Measurements from ENCODE around the gene ADGRA3. TPM values are rescaled to one million over a fixed set of nuclear protein-coding genes. Genes with fewer than 3 reads are reported as not detected.

The ADGRA3 gene
- total and polyA plus RNA-seq, 2 experiments from 2014 or later, result 16.2 to 73.9 TPM

DNA sequence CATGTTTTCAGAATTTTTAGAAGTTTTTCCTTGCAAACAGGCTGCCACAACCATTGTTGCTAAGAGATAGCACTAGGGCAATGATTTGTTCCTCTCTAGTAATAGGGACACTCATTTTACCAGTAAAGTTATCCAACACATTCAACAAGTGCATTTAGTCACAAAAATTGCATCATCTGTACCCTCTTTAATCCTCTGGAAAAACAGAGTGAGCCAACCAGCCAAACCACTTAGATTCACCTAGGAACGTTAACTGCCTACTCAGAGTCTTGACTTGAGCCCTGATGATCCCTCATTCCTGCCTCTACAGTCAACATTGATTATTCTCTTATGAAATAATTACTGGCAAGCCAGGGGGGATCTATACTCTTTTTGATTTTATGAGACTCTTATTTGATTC, 17.0 kb upstream of the ADGRA3 start:
- H3K27me3 Mint-ChIP-seq (ENCODE audit: insufficient read depth, low read depth, poor library complexity), result no peaks in the 10 kb centered on the region
- no peak for ATAC-seq
- H3K9me3 Mint-ChIP-seq, result peaks cover 43% of the 10 kb centered on the region
- peaks cover 20% of the 10 kb centered on the region for H3K36me3 Mint-ChIP-seq (ENCODE audit: low read depth)
- H3K4me3 Mint-ChIP-seq, result no peak overlapping the region
- Histone ChIP-seq H3K9me2 (ENCODE audit: insufficient read depth) (peaks cover 13% of the 10 kb centered on the region; the same call in 1 of the 2 replicates), H3K36me3 (ENCODE audit: insufficient read depth) (no peaks in the 10 kb centered on the region), H3F3A (replicated peaks; ENCODE audit: low read depth) (no peaks in the 10 kb centered on the region), H3K4me2 (no peak overlapping the region), H3K79me2 (replicated peaks; ENCODE audit: insufficient read depth) (no peaks in the 10 kb centered on the region), H3K27me3 (ENCODE audit: insufficient read depth) (no peaks in the 10 kb centered on the region), H3K4me3 (no peak overlapping the region), H2AFZ (no peak overlapping the region), H3K27ac (ENCODE audit: low read depth) (no peak overlapping the region), H4K20me1 (replicated peaks; ENCODE audit: insufficient read depth) (no peaks in the 10 kb centered on the region), H3K4me1 (ENCODE audit: insufficient read depth) (no peaks in the 10 kb centered on the region)
- H3K4me1 Mint-ChIP-seq, result no peaks in the 10 kb centered on the region; the same call in 2 of the 3 replicates
- no peak for DNase-seq (ENCODE audit: low spot score)
- no peak overlapping the region for H3K27ac Mint-ChIP-seq
- no peak for TF ChIP-seq STAT1 (IDR thresholded peaks at IDR 0.05; ENCODE audit: unreplicated experiment)
- no peak for TF ChIP-seq ZNF331 (CRISPR knock-in tag; IDR thresholded peaks at IDR 0.05; ENCODE audit: low read depth)
- TF ChIP-seq POLR2AphosphoS5 (IDR thresholded peaks at IDR 0.05; ENCODE audit: low read depth), result no peak
- TF ChIP-seq NANOG (IDR thresholded peaks at IDR 0.05; ENCODE audit: borderline replicate concordance), result no peak
- no peak for TF ChIP-seq ETS1 (IDR thresholded peaks at IDR 0.05)
- no peak for TF ChIP-seq EZH2 (IDR thresholded peaks at IDR 0.05; ENCODE audit: low read depth, unreplicated experiment)
- no peak for TF ChIP-seq ZNF114 (CRISPR knock-in tag; IDR thresholded peaks at IDR 0.05)
- TF ChIP-seq EZH2phosphoT487 (IDR thresholded peaks at IDR 0.05; ENCODE audit: unreplicated experiment), result no peak
- TF ChIP-seq, protein P1, sequence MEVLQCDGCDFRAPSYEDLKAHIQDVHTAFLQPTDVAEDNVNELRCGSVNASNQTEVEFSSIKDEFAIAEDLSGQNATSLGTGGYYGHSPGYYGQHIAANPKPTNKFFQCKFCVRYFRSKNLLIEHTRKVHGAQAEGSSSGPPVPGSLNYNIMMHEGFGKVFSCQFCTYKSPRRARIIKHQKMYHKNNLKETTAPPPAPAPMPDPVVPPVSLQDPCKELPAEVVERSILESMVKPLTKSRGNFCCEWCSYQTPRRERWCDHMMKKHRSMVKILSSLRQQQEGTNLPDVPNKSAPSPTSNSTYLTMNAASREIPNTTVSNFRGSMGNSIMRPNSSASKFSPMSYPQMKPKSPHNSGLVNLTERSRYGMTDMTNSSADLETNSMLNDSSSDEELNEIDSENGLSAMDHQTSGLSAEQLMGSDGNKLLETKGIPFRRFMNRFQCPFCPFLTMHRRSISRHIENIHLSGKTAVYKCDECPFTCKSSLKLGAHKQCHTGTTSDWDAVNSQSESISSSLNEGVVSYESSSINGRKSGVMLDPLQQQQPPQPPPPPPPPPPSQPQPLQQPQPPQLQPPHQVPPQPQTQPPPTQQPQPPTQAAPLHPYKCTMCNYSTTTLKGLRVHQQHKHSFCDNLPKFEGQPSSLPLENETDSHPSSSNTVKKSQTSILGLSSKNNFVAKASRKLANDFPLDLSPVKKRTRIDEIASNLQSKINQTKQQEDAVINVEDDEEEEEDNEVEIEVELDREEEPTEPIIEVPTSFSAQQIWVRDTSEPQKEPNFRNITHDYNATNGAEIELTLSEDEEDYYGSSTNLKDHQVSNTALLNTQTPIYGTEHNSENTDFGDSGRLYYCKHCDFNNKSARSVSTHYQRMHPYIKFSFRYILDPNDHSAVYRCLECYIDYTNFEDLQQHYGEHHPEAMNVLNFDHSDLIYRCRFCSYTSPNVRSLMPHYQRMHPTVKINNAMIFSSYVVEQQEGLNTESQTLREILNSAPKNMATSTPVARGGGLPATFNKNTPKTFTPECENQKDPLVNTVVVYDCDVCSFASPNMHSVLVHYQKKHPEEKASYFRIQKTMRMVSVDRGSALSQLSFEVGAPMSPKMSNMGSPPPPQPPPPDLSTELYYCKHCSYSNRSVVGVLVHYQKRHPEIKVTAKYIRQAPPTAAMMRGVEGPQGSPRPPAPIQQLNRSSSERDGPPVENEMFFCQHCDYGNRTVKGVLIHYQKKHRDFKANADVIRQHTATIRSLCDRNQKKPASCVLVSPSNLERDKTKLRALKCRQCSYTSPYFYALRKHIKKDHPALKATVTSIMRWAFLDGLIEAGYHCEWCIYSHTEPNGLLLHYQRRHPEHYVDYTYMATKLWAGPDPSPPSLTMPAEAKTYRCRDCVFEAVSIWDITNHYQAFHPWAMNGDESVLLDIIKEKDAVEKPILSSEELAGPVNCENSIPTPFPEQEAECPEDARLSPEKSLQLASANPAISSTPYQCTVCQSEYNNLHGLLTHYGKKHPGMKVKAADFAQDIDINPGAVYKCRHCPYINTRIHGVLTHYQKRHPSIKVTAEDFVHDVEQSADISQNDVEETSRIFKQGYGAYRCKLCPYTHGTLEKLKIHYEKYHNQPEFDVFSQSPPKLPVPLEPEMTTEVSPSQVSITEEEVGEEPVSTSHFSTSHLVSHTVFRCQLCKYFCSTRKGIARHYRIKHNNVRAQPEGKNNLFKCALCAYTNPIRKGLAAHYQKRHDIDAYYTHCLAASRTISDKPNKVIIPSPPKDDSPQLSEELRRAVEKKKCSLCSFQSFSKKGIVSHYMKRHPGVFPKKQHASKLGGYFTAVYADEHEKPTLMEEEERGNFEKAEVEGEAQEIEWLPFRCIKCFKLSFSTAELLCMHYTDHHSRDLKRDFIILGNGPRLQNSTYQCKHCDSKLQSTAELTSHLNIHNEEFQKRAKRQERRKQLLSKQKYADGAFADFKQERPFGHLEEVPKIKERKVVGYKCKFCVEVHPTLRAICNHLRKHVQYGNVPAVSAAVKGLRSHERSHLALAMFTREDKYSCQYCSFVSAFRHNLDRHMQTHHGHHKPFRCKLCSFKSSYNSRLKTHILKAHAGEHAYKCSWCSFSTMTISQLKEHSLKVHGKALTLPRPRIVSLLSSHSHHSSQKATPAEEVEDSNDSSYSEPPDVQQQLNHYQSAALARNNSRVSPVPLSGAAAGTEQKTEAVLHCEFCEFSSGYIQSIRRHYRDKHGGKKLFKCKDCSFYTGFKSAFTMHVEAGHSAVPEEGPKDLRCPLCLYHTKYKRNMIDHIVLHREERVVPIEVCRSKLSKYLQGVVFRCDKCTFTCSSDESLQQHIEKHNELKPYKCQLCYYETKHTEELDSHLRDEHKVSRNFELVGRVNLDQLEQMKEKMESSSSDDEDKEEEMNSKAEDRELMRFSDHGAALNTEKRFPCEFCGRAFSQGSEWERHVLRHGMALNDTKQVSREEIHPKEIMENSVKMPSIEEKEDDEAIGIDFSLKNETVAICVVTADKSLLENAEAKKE (CRISPR knock-in tag; IDR thresholded peaks at IDR 0.05), result no peak
- TF ChIP-seq JUNB (IDR thresholded peaks at IDR 0.05; ENCODE audit: unreplicated experiment), result no peak

All from GM23338 (cell line).